GM23248 (cell line): ENCODE results near the gene CNN1. TPM values are rescaled to one million over a fixed set of nuclear protein-coding genes. Genes with fewer than 3 reads are reported as not detected.

Experiments used
- DNase-seq: peaks from one replicate; pipeline ENCODE4 v3.0.0-alpha.2; 2015
- H2AFZ ChIP-seq: fragments of 200-600 bp; sonication (generic); 2 replicates; pipeline ENCODE4 v1.6.1; 2016; ENCODE audit warnings: antibody characterized with exemption
- H3F3A ChIP-seq: fragments of 200-600 bp; sonication (generic); 2 replicates; pipeline ENCODE4 v1.6.1; 2016; ENCODE audit warnings: mild to moderate bottlenecking, antibody characterized with exemption, mixed run types; ENCODE audit not compliant: insufficient read depth
- H3K27ac ChIP-seq: fragments of 200-600 bp; sonication (generic); 2 replicates; pipeline ENCODE4 v1.5.1; 2016; ENCODE audit warnings: mild to moderate bottlenecking
- H3K27me3 ChIP-seq: fragments of 200-600 bp; sonication (generic); replicated peaks from 2 replicates; pipeline ENCODE4 v1.6.1; 2016; ENCODE audit warnings: mild to moderate bottlenecking; ENCODE audit not compliant: insufficient read depth
- H3K36me3 ChIP-seq: fragments of 200-600 bp; sonication (generic); 2 replicates; pipeline ENCODE4 v1.6.1; 2016; ENCODE audit warnings: low read depth, mild to moderate bottlenecking
- H3K4me1 ChIP-seq: fragments of 200-600 bp; sonication (generic); 2 replicates; pipeline ENCODE4 v1.6.1; 2016; ENCODE audit warnings: mild to moderate bottlenecking; ENCODE audit not compliant: insufficient read depth
- H3K4me2 ChIP-seq: fragments of 200-600 bp; sonication (generic); one replicate; pipeline ENCODE4 v1.6.1; 2016; ENCODE audit warnings: mild to moderate bottlenecking; ENCODE audit not compliant: unreplicated experiment
- H3K4me3 ChIP-seq: fragments of 200-600 bp; sonication (generic); 2 replicates; pipeline ENCODE4 v1.5.1; 2016; ENCODE audit warnings: mild to moderate bottlenecking
- H3K79me2 ChIP-seq: fragments of 200-600 bp; sonication (generic); 2 replicates; pipeline ENCODE4 v1.6.1; 2016; ENCODE audit warnings: mild to moderate bottlenecking; ENCODE audit not compliant: insufficient read depth
- H3K9ac ChIP-seq: fragments of 200-600 bp; sonication (generic); 2 replicates; pipeline ENCODE4 v1.6.1; 2016; ENCODE audit warnings: mild to moderate bottlenecking
- H3K9me2 ChIP-seq: fragments of 200-600 bp; sonication (generic); 2 replicates; pipeline ENCODE4 v1.6.1; 2016; ENCODE audit warnings: mixed run types, mild to moderate bottlenecking, moderate library complexity; ENCODE audit not compliant: insufficient read depth
- H3K9me3 ChIP-seq: fragments of 200-600 bp; sonication (generic); one replicate; pipeline ENCODE4 v1.6.1; 2017; ENCODE audit warnings: low read depth
- H4K20me1 ChIP-seq: fragments of 200-600 bp; sonication (generic); 2 replicates; pipeline ENCODE4 v1.6.0; 2016; ENCODE audit not compliant: insufficient read depth
- EZH2 ChIP-seq: fragments of 200-600 bp; sonication (generic); IDR thresholded peaks from 2 replicates; pipeline ENCODE4 v1.6.1; 2018; ENCODE audit warnings: antibody characterized with exemption, mild to moderate bottlenecking; ENCODE audit not compliant: insufficient read depth, poor library complexity, severe bottlenecking
- EZH2phosphoT487 ChIP-seq: fragments of 200-600 bp; sonication (generic); IDR thresholded peaks from 2 replicates; pipeline ENCODE4 v1.6.1; 2018; ENCODE audit warnings: antibody characterized with exemption, moderate library complexity, mild to moderate bottlenecking, low read depth; ENCODE audit not compliant: insufficient read depth
- WGBS, 2 experiments: methylation state at CpG; one replicate each; pipeline ENCODE4 v1.1.6; 2015 to 2017; ENCODE audit warnings: low lambda C conversion rate in 2 of 2, low coverage in 1 of 2; ENCODE audit errors: missing lambda C conversion rate in 2 of 2; 5-methylcytosine and 5-hydroxymethylcytosine counted together
- in situ Hi-C: fragments of 300-500 bp; cut with MboI; formaldehyde crosslinking; loops from 2 replicates; pipeline ENCODE4 v1.15.0; 2020
- polyA plus RNA-seq: library from polyadenylated mRNA; unstranded; fragments of >200 nt; fragmentation: Nextera tagmentation; extraction: Ambion mirVana; gene quantifications from 2 replicates; pipeline ENCODE4 v1.2.1, GENCODE V29; 2016
- total RNA-seq: library from RNA; depleted of rRNA; stranded (reverse); fragments of >200 nt; shearing (Covaris generic); gene quantifications from 2 replicates; pipeline ENCODE4 v1.2.3, GENCODE V29; 2014

The CNN1 gene
- total and polyA plus RNA-seq, 2 experiments from 2014 or later = 27.1 to 44.5 TPM

GRCh38 chr19:11541238-11541637 lies 2.6 kb downstream of the CNN1 start:
- Histone ChIP-seq H3K27ac (no peak overlapping the region), H3K79me2 (no peaks in the 10 kb centered on the region), H4K20me1 (no peaks in the 10 kb centered on the region), H3K4me3 (no peak overlapping the region), H3K9me2 (no peaks in the 10 kb centered on the region), H3K27me3 (no peaks in the 10 kb centered on the region), H3F3A (no peaks in the 10 kb centered on the region), H3K36me3 (no peaks in the 10 kb centered on the region), H3K4me1 (peaks cover 6% of the 10 kb centered on the region; the same call in 1 of the 2 replicates), H2AFZ (no peak overlapping the region), H3K9me3 (no peaks in the 10 kb centered on the region), H3K9ac (no peak overlapping the region), H3K4me2 (no peak overlapping the region)
- in situ Hi-C loops = no loop called here
- DNase-seq = no peak
- no peak for TF ChIP-seq EZH2phosphoT487
- TF ChIP-seq EZH2 = no peak
- WGBS, 2 experiments = 74 to 83% methylated on average over 3 of the region's 3 CpGs

DNA sequence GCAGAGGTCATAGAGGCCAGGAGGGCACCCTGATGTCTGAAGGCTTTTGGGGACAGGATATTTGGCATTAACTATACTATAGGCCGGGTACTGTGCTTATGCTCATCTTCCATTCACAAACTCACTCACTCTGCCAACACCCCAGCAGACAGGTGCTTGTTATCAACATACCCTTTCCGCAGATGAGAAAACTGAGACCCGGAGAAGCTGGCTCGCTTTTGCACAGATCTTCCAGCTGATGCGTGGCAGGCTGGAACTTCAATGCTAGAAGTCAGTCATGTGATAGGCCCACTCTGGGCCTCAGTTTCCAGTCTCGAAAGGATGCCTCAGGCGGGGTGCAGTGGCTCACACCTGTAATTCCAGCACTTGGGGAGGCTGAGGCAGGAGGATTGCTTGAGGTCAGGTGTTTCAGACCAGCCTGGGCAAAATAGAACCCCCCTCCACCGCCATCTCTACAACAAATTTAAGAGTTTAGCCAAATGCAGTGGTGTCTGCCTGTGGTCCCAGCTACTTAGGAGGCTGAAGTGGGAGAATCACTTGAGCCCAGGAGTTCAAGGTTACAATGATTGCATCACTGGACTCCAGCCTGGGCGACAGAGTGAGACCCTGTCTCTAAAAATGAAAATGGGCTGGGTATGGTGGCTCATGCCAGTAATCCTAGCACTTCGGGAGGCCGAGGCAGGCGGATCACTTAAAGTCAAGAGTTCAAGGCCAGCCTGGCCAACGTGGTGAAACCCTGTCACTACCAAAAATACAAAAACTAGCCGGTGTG lies 9.5 kb downstream of the CNN1 start:
- no peaks in the 10 kb centered on the region for H3K4me1 ChIP-seq
- in situ Hi-C loops = no loop called here
- no peaks in the 10 kb centered on the region for H4K20me1 ChIP-seq
- H3F3A ChIP-seq = no peaks in the 10 kb centered on the region
- H3K9me2 ChIP-seq = no peaks in the 10 kb centered on the region
- H2AFZ ChIP-seq = no peak overlapping the region
- H3K79me2 ChIP-seq = no peaks in the 10 kb centered on the region
- H3K36me3 ChIP-seq = no peaks in the 10 kb centered on the region
- no peak overlapping the region for H3K9ac ChIP-seq
- H3K9me3 ChIP-seq = no peaks in the 10 kb centered on the region
- no peak overlapping the region for H3K27ac ChIP-seq
- 88% methylated on average over 14 of the region's 14 CpGs for WGBS, 2 experiments
- H3K27me3 ChIP-seq = no peaks in the 10 kb centered on the region
- no peak for TF ChIP-seq EZH2
- no peak for TF ChIP-seq EZH2phosphoT487
- no peak for DNase-seq
- H3K4me3 ChIP-seq = no peak overlapping the region
- H3K4me2 ChIP-seq = no peak overlapping the region

DNA sequence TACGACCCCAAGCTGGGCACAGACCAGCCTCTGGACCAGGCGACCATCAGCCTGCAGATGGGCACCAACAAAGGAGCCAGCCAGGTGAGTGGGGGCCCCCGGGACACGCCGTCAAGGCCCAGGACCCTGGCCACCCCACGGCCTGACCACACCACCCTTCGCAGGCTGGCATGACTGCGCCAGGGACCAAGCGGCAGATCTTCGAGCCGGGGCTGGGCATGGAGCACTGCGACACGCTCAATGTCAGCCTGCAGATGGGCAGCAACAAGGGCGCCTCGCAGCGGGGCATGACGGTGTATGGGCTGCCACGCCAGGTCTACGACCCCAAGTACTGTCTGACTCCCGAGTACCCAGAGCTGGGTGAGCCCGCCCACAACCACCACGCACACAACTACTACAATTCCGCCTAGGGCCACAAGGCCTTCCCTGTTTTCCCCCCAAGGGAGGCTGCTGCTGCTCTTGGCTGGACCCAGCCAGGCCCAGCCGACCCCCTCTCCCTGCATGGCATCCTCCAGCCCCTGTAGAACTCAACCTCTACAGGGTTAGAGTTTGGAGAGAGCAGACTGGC lies 10.8 kb downstream of the CNN1 start:
- no peak for TF ChIP-seq EZH2phosphoT487
- no peak for TF ChIP-seq EZH2

GRCh38 chr19:11550265-11550664 lies 11.6 kb downstream of the CNN1 start:
- WGBS, 2 experiments = 90 to 91% methylated on average over 8 of the region's 8 CpGs
- Histone ChIP-seq H3K79me2 (peaks cover 10% of the 10 kb centered on the region), H3K36me3 (no peaks in the 10 kb centered on the region), H3K4me3 (no peak overlapping the region), H3K9me2 (no peaks in the 10 kb centered on the region), H3K4me1 (no peaks in the 10 kb centered on the region), H3K9me3 (no peaks in the 10 kb centered on the region), H3K4me2 (no peak overlapping the region), H3K27me3 (no peaks in the 10 kb centered on the region), H3K9ac (no peak overlapping the region), H2AFZ (no peak overlapping the region), H4K20me1 (no peaks in the 10 kb centered on the region), H3F3A (no peaks in the 10 kb centered on the region), H3K27ac (no peak overlapping the region)
- TF ChIP-seq EZH2phosphoT487 (no peak), EZH2 (no peak)
- DNase-seq = no peak
- in situ Hi-C loops = no loop called here

More for the DNA sequence above, 10.8 kb downstream of the CNN1 start:
- H4K20me1 ChIP-seq = no peaks in the 10 kb centered on the region
- no peak overlapping the region for H3K4me2 ChIP-seq
- no peak for DNase-seq
- no peaks in the 10 kb centered on the region for H3K36me3 ChIP-seq
- in situ Hi-C loops = no loop called here
- H3K27me3 ChIP-seq = no peaks in the 10 kb centered on the region
- WGBS, 2 experiments = 85 to 86% methylated on average over 22 to 24 of the region's 24 CpGs
- H3K9me3 ChIP-seq = no peaks in the 10 kb centered on the region
- no peak overlapping the region for H3K9ac ChIP-seq
- H3K9me2 ChIP-seq = no peaks in the 10 kb centered on the region
- no peak overlapping the region for H3K27ac ChIP-seq
- no peaks in the 10 kb centered on the region for H3F3A ChIP-seq
- H3K4me1 ChIP-seq = no peaks in the 10 kb centered on the region
- H3K79me2 ChIP-seq = peaks cover 2% of the 10 kb centered on the region
- no peak overlapping the region for H3K4me3 ChIP-seq
- H2AFZ ChIP-seq = no peak overlapping the region
